NCI-H510A (cell line): Measurements from ENCODE around the gene TGFBR3.

Source experiments
- DNase-seq: peaks from one replicate; lab custom pipeline; 2025; lab: John Stamatoyannopoulos, UW

TGFBR3 gene

GRCh38 chr1:91732291-91733107 lies 153.5 kb downstream of the TGFBR3 start:
- peak; percentile 50 for DNase-seq

- no peak for DNase-seq
These were observed 154.1 kb downstream of the TGFBR3 start for GRCh38 chr1:91731815-91732214.

GRCh38 chr1:91730801-91731732 lies 154.9 kb downstream of the TGFBR3 start:
- DNase-seq: no peak

- no peak for DNase-seq
These were observed 156.2 kb downstream of the TGFBR3 start for GRCh38 chr1:91729621-91730358.

GRCh38 chr1:91727763-91728162 lies 158.2 kb downstream of the TGFBR3 start:
- DNase-seq: no peak

- DNase-seq: no peak
These were observed 159.8 kb downstream of the TGFBR3 start for GRCh38 chr1:91725989-91726721.

GRCh38 chr1:91725618-91725988 lies 160.3 kb downstream of the TGFBR3 start:
- DNase-seq: no peak

- no peak for DNase-seq
These were observed 161.3 kb downstream of the TGFBR3 start for GRCh38 chr1:91724644-91725043.

- DNase-seq: no peak
These were observed 161.7 kb downstream of the TGFBR3 start for GRCh38 chr1:91724231-91724630.

- DNase-seq: no peak
These were observed 165.9 kb downstream of the TGFBR3 start for GRCh38 chr1:91720044-91720443.

- no peak for DNase-seq
These were observed 167.1 kb downstream of the TGFBR3 start for GRCh38 chr1:91718877-91719276.

- no peak for DNase-seq
These were observed 167.6 kb downstream of the TGFBR3 start for GRCh38 chr1:91718368-91718767.

- no peak for DNase-seq
These were observed 168.1 kb downstream of the TGFBR3 start for GRCh38 chr1:91717839-91718238.

- no peak for DNase-seq
These were observed 169.6 kb downstream of the TGFBR3 start for GRCh38 chr1:91716339-91716738.

GRCh38 chr1:91715416-91716000 lies 170.4 kb downstream of the TGFBR3 start:
- DNase-seq: no peak

GRCh38 chr1:91714867-91715381 lies 171.0 kb downstream of the TGFBR3 start:
- DNase-seq: no peak

- no peak for DNase-seq
These were observed 172.7 kb downstream of the TGFBR3 start for GRCh38 chr1:91712981-91713841.

GRCh38 chr1:91712393-91712792 lies 173.6 kb downstream of the TGFBR3 start:
- DNase-seq: no peak

GRCh38 chr1:91711504-91712247 lies 174.3 kb downstream of the TGFBR3 start:
- no peak for DNase-seq
